Measurements from ENCODE around the gene ARHGAP15. TPM values are rescaled to one million over a fixed set of nuclear protein-coding genes. Genes with fewer than 3 reads are reported as not detected.

ARHGAP15 gene
- total RNA-seq, 1 donor from 2014 or later, result 12.4 TPM

- no peak for DNase-seq (ENCODE audit: low spot score)
Measured at GRCh38 chr2:143399631-143400069, 270.4 kb downstream of the ARHGAP15 start.

DNA sequence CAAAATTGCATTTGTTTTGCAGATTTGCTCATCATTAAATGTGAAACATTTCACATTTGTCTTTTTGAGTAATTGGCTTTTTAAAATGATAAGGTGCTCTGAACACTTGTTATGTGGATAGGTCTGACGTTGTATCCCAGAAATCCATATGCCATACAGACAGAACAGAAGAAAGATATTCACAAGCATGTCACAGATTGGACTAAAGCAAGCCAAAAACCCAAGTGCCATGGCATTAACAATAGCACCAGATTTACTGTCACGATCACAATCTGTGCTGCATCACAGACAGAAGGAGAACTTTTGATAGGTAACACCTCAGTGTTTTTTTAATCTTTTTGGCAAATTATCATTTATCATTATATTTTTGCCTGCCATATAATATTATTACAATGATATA, 272.6 kb downstream of the ARHGAP15 start:
- DNase-seq (ENCODE audit: low spot score), result no peak

DNA sequence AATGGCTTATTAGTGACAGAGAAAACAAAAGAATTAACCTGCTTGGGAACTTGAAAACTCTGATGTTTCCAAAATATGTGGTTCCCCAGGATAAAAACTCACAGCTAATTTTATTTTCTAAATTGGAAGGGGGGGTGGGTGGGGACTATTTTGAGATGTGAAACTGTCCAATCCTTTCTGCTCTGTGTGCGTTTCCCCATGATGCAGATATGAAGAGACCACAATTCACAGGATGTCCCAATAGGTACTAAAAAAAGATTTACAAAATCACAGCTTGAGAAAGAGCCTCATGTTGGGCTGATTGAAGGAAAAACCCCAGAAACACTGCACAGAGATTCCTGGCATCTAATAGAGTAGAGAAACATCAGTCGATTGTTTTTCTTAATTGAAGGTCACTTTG, 273.2 kb downstream of the ARHGAP15 start:
- DNase-seq (ENCODE audit: low spot score), result no peak

GRCh38 chr2:143410082-143410897, 281.1 kb downstream of the ARHGAP15 start:
- no peak for DNase-seq (ENCODE audit: low spot score)

DNA sequence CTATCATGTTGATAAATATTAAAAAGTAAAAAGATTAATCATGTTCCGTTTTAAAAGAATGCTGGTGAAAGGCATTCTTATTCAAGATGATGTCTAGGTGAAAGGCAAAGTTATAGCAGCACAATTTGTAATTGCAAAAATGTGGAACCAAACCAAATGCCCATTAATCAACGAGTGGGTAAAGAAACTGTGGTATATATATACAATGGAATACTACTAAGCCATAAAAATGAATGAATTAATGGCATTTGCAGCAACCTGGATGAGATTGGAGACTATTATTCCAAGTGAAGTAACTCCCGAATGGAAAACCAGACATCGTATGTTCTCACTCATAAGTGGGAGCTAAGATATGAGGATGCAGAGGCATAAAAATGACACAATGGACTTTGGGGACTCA, 286.4 kb downstream of the ARHGAP15 start:
- no peak for DNase-seq (ENCODE audit: low spot score)

DNA sequence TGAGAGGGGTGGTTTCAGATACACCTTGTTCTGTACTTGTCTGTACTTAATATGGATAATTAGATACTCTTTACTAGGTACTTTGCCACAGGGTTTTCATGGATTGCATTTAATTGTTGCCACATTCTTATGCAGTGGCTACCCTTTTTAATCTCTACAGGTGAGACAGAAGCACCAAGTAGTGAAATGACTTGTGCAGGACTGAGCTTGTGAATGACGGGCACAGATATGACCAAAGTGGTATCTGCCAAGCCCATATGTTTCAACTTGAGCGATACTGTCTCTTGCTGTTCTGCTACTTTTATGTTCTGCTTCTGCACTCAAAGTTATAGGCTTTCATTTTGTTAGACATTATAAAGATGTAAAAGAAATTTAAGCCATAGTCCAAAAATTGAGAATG, 288.2 kb downstream of the ARHGAP15 start:
- no peak for DNase-seq (ENCODE audit: low spot score)

GRCh38 chr2:143420313-143420712, 291.1 kb downstream of the ARHGAP15 start:
- DNase-seq (ENCODE audit: low spot score), result no peak

- DNase-seq (ENCODE audit: low spot score), result no peak
Measured at GRCh38 chr2:143422681-143423080, 293.5 kb downstream of the ARHGAP15 start.

DNA sequence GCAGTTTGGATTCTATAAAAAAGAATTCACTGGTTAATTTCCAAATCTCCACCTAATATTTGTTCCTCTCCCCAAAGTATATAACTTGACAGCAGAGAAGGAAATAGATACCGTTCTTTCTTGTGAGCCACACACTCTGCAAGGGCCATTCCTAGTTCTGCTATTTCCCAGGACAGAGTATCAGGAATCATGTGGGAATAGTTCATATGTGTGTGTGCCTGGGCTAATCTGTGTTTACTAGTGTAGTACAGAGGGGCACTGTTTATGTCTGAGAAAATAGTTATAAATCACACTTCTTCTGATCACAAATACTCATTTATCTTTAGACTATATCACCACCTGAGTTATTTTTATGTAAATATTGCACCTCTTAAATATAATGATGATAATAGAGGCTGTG, 296.7 kb downstream of the ARHGAP15 start:
- no peak for DNase-seq (ENCODE audit: low spot score)

- no peak for DNase-seq (ENCODE audit: low spot score)
Measured at GRCh38 chr2:143426296-143426695, 297.1 kb downstream of the ARHGAP15 start.

- DNase-seq (ENCODE audit: low spot score), result no peak
Measured at GRCh38 chr2:143428700-143429099, 299.5 kb downstream of the ARHGAP15 start.

- no peak for DNase-seq (ENCODE audit: low spot score)
Measured at GRCh38 chr2:143429932-143430679, 300.9 kb downstream of the ARHGAP15 start.

GRCh38 chr2:143431316-143431715, 302.1 kb downstream of the ARHGAP15 start:
- DNase-seq (ENCODE audit: low spot score), result no peak

DNA sequence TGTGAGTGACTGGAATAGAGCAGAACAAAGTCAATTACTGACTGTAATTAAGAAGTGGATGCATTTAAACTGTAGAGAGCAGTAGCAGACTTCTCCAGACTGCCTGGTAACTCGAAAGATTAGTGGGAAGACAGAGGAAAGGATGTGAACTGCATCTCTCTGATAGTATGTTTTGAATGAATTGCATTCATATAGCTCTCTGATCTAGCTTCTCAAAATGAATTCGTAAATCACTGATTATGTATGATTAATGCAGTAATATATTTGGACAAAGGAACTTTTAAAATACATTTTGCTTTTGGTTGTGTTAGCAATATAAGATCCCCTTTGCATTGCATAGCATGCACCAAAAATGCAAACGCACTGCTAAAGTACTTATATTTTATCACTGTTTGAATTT, 304.0 kb downstream of the ARHGAP15 start:
- DNase-seq (ENCODE audit: low spot score), result no peak

- no peak for DNase-seq (ENCODE audit: low spot score)
Measured at GRCh38 chr2:143433840-143434239, 304.6 kb downstream of the ARHGAP15 start.

DNA sequence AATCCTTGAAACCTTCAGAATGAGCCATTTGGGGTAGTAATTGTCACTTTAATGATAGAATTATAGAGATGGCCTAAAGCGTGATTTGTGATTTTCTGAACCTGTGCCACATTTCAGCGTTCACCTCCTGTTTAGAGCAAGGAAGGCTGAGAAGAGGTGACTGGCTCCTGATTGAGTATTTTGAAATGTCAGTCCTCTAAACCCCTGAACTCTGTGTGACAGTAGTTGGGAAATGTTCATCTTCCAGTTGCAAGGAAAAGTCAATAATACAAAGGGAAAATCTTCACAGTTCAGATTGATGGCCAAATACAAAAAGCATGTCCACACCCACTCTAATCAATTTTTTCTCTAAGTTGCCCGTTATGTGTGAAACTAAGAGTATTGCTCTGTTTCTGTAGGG, 305.2 kb downstream of the ARHGAP15 start:
- DNase-seq (ENCODE audit: low spot score), result no peak

GRCh38 chr2:143435131-143435530, 305.9 kb downstream of the ARHGAP15 start:
- DNase-seq (ENCODE audit: low spot score), result no peak

DNA sequence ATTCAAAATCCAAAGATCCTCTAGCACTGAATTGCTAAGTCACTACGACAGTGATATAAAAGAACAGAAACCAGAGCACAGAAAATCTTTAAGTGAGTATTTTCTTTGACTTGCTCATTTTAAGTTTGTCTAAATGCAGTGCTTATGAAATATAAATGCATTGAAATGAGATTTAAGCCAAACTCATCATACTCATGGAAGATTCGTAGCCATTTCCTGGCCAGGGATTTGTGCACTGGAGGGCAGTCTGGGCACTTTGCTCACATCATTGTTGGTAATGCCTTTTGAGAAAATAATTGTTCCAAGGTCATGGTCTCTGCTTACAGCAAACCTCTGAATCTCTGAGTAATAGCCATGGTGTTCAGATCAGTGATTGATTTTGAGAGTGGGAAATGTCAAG, 307.7 kb downstream of the ARHGAP15 start:
- no peak for DNase-seq (ENCODE audit: low spot score)

DNA sequence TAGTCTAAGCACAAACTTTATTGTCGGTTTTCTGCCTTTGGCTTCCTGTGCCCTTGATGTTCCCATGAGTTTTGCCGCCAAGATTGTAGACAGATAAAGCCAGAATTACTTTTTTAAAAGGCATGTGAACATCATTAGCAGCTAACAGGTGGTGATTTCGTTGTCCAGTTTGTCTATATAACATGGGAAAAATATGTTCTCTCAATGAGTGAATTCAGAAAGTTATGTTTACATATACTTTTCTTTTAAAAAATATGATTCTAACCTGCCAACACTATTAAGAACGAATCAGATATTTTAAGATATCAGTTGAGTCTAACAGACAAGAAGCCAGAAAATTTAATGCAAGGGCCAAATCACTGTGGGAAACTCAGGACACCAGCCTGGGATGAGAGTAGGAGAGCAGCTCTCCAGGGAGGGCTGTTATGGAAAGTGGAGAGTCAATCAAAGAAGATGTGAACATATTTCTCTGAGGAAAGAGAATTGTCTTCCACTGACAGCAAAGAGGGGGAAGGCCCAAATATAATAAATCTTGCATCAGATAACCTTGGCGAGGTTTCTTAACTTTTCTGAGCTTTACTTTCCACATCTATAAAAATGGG, 311.3 kb downstream of the ARHGAP15 start:
- DNase-seq (ENCODE audit: low spot score), result no peak

GRCh38 chr2:143442193-143442592, 313.0 kb downstream of the ARHGAP15 start:
- no peak for DNase-seq (ENCODE audit: low spot score)

- DNase-seq (ENCODE audit: low spot score), result no peak
Measured at GRCh38 chr2:143451642-143452281, 322.5 kb downstream of the ARHGAP15 start.

DNA sequence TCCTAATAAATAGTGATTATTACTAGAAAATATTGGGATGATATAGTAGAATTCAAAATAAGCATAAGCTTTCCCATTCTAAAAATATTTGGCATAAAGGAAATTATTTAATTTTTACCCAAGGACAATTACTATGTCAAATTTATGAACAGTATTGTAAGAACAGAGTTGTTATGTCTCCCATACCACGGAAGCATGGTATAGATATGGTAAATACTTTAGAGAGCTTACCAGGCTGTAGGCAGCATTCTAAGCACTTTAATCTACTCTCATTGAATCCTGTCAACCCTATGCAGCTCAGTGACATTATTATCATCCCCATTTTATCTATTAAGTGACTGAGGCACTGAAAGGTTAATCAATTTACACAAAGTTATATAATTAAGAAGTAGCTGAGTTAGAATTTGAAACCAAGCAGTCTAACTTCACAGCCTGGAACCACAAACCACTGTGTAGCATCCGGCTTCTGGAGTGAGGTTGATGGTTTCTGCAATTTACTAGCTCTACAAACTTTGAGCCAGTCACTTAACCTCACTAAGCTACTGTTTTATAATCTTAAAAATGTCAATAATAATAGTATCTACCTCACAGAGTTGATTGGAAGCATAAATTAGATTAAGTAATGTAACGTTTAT, 323.7 kb downstream of the ARHGAP15 start:
- DNase-seq (ENCODE audit: low spot score), result no peak

Data from ureter (tissue), 1 donor.